NCI-H146 treated with DMSO at 0.1 percent for 48 hours (cell line): ENCODE measurements around the gene KSR1.
"Not testable (repeated sequence)": the region's sequence is repeated elsewhere in the genome, so short reads cannot be mapped to it uniquely, and the experiment has no call there.

Experiments used
- DNase-seq: peaks from one replicate; lab custom pipeline; 2025; ENCODE audit not compliant: unreplicated experiment; lab: John Stamatoyannopoulos, UW

KSR1 gene

GRCh38 chr17:27629260-27629659 is 173.0 kb downstream of the KSR1 start:
- not testable (repeated sequence) for DNase-seq

- DNase-seq: no peak
These were observed 174.6 kb downstream of the KSR1 start, which contains the start of gene LGALS9 for GRCh38 chr17:27630607-27631410. TSS of gene LGALS9 (plus strand) at chr17:27631188. CDS start at chr17:27631266, 78 bp downstream.

- DNase-seq: no peak
These were observed 175.1 kb downstream of the KSR1 start for GRCh38 chr17:27631411-27631760.

- DNase-seq: no peak
These were observed 175.9 kb downstream of the KSR1 start for GRCh38 chr17:27631897-27632725.

- not testable (repeated sequence) for DNase-seq
These were observed 176.5 kb downstream of the KSR1 start for GRCh38 chr17:27632766-27633165.

- DNase-seq: no peak
These were observed 177.2 kb downstream of the KSR1 start for GRCh38 chr17:27633312-27634025.

GRCh38 chr17:27634026-27634335 is 177.7 kb downstream of the KSR1 start:
- no peak for DNase-seq

- DNase-seq: no peak
These were observed 178.5 kb downstream of the KSR1 start for GRCh38 chr17:27634776-27635175.

GRCh38 chr17:27635275-27635823 is 179.1 kb downstream of the KSR1 start:
- no peak for DNase-seq

- DNase-seq: not testable (repeated sequence)
These were observed 179.8 kb downstream of the KSR1 start for GRCh38 chr17:27636005-27636520.

- DNase-seq: not testable (repeated sequence)
These were observed 181.6 kb downstream of the KSR1 start for GRCh38 chr17:27637818-27638217.

- not testable (repeated sequence) for DNase-seq
These were observed 182.2 kb downstream of the KSR1 start for GRCh38 chr17:27638415-27638914.

GRCh38 chr17:27640790-27641189 is 184.5 kb downstream of the KSR1 start:
- DNase-seq: no peak

- DNase-seq: no peak
These were observed 188.3 kb downstream of the KSR1 start for GRCh38 chr17:27644586-27644985.

GRCh38 chr17:27645621-27646020 is 189.4 kb downstream of the KSR1 start:
- DNase-seq: not testable (repeated sequence)

GRCh38 chr17:27646232-27646631 is 190.0 kb downstream of the KSR1 start:
- no peak for DNase-seq

GRCh38 chr17:27647765-27648164 is 191.5 kb downstream of the KSR1 start:
- DNase-seq: no peak

GRCh38 chr17:27649111-27649571 is 192.9 kb downstream of the KSR1 start:
- DNase-seq: not testable (repeated sequence)

- no peak for DNase-seq
These were observed 193.7 kb downstream of the KSR1 start for GRCh38 chr17:27649929-27650328.

- DNase-seq: no peak
These were observed 194.6 kb downstream of the KSR1 start for GRCh38 chr17:27650836-27651235.
